ENCODE measurements around the gene C10orf71.

Gene C10orf71

GRCh38 chr10:49364051-49364450, 65.1 kb downstream of the C10orf71 start:
- DNase-seq = no peak

GRCh38 chr10:49364747-49365146, 65.8 kb downstream of the C10orf71 start:
- DNase-seq = no peak

GRCh38 chr10:49365275-49365674, 66.3 kb downstream of the C10orf71 start:
- DNase-seq = no peak

- DNase-seq = no peak
Measured at GRCh38 chr10:49365675-49366415, 66.9 kb downstream of the C10orf71 start.

- DNase-seq = no peak
Measured at GRCh38 chr10:49366460-49366859, 67.5 kb downstream of the C10orf71 start.

GRCh38 chr10:49367600-49367999, 68.6 kb downstream of the C10orf71 start:
- no peak for DNase-seq

- no peak for DNase-seq
Measured at GRCh38 chr10:49368256-49368655, 69.3 kb downstream of the C10orf71 start.

- no peak for DNase-seq
Measured at GRCh38 chr10:49369216-49370162, 70.5 kb downstream of the C10orf71 start.

GRCh38 chr10:49370326-49371100, 71.5 kb downstream of the C10orf71 start:
- DNase-seq = no peak

- DNase-seq = no peak
Measured at GRCh38 chr10:49371967-49372366, 73.0 kb downstream of the C10orf71 start.

GRCh38 chr10:49373361-49373760, 74.4 kb downstream of the C10orf71 start:
- no peak for DNase-seq

GRCh38 chr10:49374740-49375139, 75.8 kb downstream of the C10orf71 start:
- DNase-seq = no peak

- DNase-seq = no peak
Measured at GRCh38 chr10:49375611-49376010, 76.6 kb downstream of the C10orf71 start.
